ENCODE data around the gene PHTF2.

DNA sequence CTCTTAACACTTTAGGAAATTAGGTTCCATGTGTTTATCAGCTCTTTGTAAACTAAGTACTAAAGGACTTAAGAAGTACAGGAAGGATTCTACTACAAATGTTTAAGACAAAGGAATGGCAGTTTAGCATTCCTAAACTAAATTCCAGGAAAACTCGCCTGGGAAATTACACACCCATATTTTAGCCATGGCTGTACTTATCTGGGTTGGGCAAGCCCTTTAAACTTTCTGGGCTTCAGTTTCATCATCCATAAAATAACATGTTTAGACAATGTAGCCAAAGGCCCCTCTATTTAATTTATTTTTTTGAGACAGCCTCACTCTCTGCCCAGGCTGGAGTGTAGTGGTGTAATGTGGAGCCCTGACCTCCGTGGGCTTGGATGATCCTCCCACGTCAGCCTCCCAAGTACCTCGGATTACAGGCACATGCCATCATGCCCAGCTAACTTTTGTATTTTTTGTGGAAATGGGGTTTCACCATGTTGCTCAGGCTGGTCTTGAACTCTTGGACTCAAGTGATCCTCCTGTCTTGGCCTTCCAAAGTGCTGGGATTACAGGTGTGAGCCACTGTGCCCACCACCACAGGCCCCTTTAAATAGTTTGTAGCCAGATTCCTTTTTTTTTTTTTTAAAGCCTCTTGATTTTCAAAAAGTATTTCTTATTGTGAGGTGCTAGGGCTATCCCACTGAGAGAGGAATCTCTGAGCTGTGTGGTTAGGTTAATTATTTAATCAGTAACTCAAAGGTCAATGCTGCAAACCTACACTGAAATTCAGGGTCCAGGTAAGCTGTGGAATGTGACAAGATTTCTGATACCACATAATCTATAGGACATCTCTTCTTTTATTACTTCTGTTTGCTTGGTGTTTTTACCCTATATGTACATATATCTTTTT lies 32.4 kb upstream of the PHTF2 start:
- TF ChIP-seq POLR2A (IDR thresholded peaks at IDR 0.05) (no peak), EP300 (IDR thresholded peaks at IDR 0.05) (no peak), CTCF (IDR thresholded peaks at IDR 0.05) (no peak)
